Breast epithelium (tissue), 3 donors: ENCODE results near the gene LRRFIP1.

Experiments
- CTCF ChIP-seq, 3 donors: fragments of 450-650 bp; IDR thresholded peaks; one replicate each; pipeline ENCODE4 v1.5.1; 2016 to 2017; ENCODE audit warnings: antibody characterized with exemption in 3 of 3, mild to moderate bottlenecking in 3 of 3, moderate library complexity in 3 of 3
- POLR2A ChIP-seq: fragments of 450-650 bp; IDR thresholded peaks from one replicate; pipeline ENCODE4 v1.6.1; 2016; ENCODE audit warnings: antibody characterized with exemption, mild to moderate bottlenecking, moderate library complexity

GRCh38 chr2:237648016-237648381 lies 20.6 kb downstream of the LRRFIP1 start:
- TF ChIP-seq POLR2A: no peak
- TF ChIP-seq CTCF (IDR thresholded peaks at IDR 0.05): no peak
